Frontal cortex (tissue), 4 donors: Measurements from ENCODE around the gene RPS19. TPM values are rescaled to one million over a fixed set of nuclear protein-coding genes. Genes with fewer than 3 reads are reported as not detected.

Experiments
- DNase-seq, 2 donors: peaks; one replicate each; pipeline ENCODE4 v3.0.0; 2012; ENCODE audit warnings: low spot score in 2 of 2
- FAIRE-seq: peaks from 2 replicates; lab custom pipeline; 2012; peaks lifted over from hg19 to GRCh38; lab: Jason Lieb, UNC
- total RNA-seq: library from RNA; depleted of rRNA; stranded (reverse); fragments of >200 nt; gene quantifications from one replicate; pipeline ENCODE4 v1.2.3, GENCODE V29; 2014
- donor health status: control.
- donor health status: control.
- donor health status: control.

Gene RPS19
- total RNA-seq, 1 donor from 2014 or later: 395 TPM

- FAIRE-seq: no peak
- DNase-seq: no peak
Measured at GRCh38 chr19:41876847-41877832, 17.1 kb downstream of the RPS19 start, which contains the start of gene CD79A. CD79A (plus strand) TSS chr19:41877279; CDS start chr19:41877305, 26 bp downstream.

- DNase-seq: no peak
- no peak for FAIRE-seq
Measured at GRCh38 chr19:41877916-41878905, 18.2 kb downstream of the RPS19 start.

GRCh38 chr19:41879080-41879479 is 19.0 kb downstream of the RPS19 start:
- no peak for FAIRE-seq

DNA sequence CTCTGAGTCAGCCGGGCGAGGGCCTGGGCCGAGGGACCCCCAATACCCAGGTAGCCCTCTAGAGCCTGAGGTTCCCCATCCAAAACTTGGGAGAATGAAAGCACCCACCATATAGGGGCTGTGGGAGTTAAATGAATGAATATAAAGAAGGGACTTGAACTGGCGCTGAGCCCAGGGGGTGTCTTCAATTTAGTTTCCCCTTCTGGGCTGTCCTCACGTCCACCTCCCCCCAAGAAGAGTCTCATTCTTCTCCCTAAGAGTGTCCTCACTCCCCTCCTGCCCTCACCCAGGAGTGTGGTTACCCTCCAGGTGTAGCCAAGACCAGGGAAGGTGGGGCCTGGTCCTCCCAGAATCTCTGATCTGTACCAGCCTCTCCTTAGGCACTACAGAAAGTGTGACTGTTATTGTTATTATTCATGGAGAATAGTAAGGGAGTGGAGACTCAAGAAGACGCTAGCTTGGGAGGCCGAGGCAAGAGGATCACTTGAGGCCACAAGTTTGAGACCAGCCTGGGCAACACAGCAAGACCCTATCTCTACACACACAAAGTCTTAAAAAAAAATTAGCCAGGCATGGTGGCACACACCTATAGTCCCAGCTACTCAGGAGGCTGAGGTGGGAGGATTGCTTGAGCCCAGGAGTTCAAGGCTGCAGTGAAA is 19.7 kb downstream of the RPS19 start:
- FAIRE-seq (no peak), DNase-seq (no peak)

More at GRCh38 chr19:41879080-41879479, 19.0 kb downstream of the RPS19 start:
- DNase-seq: no peak

DNA sequence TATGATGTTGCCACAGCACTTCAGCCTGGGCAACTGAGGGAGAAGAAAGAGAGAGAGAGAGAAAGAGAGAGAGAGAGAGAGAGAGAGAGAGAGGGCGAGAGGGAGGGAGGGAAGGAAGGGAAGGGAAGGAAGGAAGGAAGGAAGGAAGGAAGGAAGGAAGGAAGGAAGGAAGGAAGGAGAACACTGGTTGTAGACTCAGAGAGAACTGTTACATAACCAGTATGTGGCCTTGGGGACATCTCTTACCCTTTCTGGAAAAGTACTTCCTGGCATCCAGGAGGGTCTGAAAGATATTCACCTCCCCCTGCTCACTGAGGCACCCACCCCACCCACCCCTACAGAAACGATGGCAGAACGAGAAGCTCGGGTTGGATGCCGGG is 20.3 kb downstream of the RPS19 start:
- FAIRE-seq: no peak
- DNase-seq: no peak

- no peak for FAIRE-seq
- peak; percentile 73 to 74 for DNase-seq
Measured at GRCh38 chr19:41882568-41883462, 22.8 kb downstream of the RPS19 start, which contains the start of gene ARHGEF1. ARHGEF1 (plus strand) TSS chr19:41883184; CDS start chr19:41888083, 4,899 bp downstream.

DNA sequence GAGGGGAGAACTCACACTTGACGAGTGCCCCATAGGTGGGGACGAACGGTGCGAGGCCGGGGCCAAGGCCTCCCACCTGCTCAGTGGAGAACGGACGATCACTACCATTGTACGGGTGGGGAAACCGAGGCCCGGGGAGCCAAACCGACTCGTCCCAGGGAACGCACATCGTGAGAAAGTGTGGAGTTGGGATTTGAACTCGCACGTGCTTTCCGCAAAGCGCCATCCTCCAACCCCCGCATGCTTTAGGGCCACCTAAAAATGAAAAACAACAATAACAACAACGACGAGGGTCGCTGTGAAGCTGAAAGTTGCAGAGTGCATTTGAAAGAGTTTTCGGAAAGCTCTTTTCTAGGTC is 23.4 kb downstream of the RPS19 start:
- DNase-seq (peak in 1 of 2 donors; percentile 48), FAIRE-seq (no peak)

- no peak for FAIRE-seq
Measured at GRCh38 chr19:41883821-41884733, 24.0 kb downstream of the RPS19 start.

GRCh38 chr19:41886761-41887710 is 27.0 kb downstream of the RPS19 start:
- FAIRE-seq (no peak), DNase-seq (peak in 1 of 2 donors; percentile 24)

More at GRCh38 chr19:41883821-41884733, 24.0 kb downstream of the RPS19 start:
- DNase-seq: peak; percentile 98 to 99

- DNase-seq (peak in 1 of 2 donors; percentile 57), FAIRE-seq (no peak)
Measured at GRCh38 chr19:41887711-41888382, 27.8 kb downstream of the RPS19 start.

DNA sequence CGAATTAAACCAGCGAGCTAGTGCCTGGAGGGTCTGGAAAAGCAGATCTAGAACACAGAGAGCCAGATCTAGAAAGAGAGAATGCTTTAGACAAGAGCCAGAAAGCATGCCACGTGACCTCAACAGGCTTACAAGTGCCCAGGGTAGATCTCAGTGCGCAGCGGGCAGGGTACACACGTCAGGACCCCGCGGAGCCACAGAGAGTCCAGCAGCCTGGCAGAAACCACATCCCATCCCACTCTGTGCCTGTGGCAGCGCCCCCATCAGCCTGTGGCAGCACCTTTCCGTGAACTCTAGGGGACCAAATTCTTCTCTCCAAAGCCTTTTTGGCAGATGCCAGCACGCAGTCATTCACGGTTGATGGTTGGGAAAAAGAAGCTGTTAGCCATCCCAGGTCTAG is 28.9 kb downstream of the RPS19 start:
- no peak for DNase-seq
- no peak for FAIRE-seq

DNA sequence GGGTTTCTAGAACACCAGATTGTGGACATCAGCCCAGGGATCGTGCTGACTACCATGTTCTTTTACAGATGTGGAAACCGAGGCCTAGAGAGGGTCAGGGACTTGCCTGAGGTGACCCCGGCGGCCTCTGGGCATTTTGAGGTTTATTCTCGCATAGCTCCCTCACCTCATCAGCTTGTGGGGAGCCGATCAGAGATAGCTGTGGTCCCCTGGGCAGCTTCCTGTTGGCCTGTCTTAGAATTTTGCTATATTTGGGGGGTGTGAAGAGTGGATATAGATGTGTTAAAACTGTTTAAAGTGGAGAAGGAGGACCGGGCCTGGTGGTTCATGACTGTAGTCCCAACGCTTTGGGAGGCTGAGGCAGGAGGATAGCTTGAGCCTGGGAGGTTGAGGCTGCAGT is 29.8 kb downstream of the RPS19 start:
- DNase-seq: no peak
- no peak for FAIRE-seq

- no peak for DNase-seq
- no peak for FAIRE-seq
Measured at GRCh38 chr19:41890936-41891335, 30.9 kb downstream of the RPS19 start.

DNA sequence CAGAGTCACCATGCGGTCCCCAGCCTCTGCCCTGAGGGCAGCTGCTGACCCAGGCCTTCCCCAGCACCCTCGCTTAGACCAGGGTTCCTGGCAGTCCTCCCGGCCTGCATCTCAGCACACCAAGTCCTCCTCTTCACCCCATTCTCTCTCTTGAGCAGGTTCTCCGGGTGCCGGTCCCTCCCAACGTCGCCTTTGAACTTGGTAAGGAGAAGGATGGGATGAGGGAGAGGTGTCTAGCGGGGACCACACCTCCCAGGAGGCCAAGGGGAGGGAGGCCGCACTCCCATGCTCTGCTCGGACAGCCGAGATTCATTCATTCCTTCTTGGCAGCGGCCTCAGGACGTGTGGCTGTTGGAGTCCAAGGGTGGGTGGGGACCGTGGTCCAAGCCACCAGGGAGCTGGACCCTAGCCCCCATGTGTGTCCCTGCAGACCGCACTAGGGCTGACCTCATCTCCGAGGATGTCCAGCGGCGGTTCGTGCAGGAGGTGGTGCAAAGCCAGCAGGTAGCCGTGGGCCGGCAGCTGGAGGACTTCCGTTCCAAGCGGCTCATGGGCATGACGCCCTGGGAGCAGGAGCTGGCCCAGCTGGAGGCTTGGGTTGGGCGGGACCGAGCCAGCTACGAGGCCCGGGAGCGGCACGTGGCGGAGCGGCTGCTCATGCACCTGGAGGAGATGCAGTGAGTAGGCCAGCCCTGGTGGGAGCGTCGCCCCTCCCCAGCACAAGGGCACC is 32.3 kb downstream of the RPS19 start:
- FAIRE-seq: no peak
- DNase-seq: no peak

DNA sequence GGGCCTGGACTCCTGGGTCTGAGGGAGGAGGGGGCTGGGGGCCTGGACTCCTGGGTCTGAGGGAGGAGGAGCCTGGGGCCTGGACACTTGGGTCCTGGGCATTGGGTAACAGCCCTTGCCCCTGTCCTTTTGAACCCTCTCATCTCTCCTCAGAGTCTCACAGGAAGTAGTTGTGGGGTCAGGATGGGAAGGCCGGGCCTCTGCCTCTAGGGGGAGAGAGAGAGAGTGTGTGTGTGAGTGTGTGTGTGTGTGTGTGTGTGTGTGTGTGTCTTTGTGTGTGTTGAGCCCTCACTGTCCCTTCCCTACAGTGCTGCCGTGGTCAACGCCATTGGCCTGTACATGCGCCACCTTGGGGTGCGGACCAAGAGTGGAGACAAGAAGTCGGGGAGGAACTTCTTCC is 33.8 kb downstream of the RPS19 start:
- FAIRE-seq (no peak), DNase-seq (no peak)
